ENCODE results near the gene STRADB. TPM values are rescaled to one million over a fixed set of nuclear protein-coding genes. Genes with fewer than 3 reads are reported as not detected.

The STRADB gene
- polyA plus RNA-seq, 1 donor from 2014 or later: 74.8 TPM

GRCh38 chr2:201402651-201403562, 48.6 kb upstream of the STRADB start:
- Histone ChIP-seq H3K27me3 (ENCODE audit: insufficient read depth, low read depth, low read length) (no peaks in the 10 kb centered on the region), H3K9ac (ENCODE audit: low read length) (no peak overlapping the region), H3K9me3 (ENCODE audit: low read length) (no peaks in the 10 kb centered on the region), H3K4me3 (ENCODE audit: low read length) (no peak overlapping the region), H2AFZ (ENCODE audit: low read depth, low read length) (no peak overlapping the region), H3K36me3 (ENCODE audit: insufficient read depth, low read length) (peaks cover 3% of the 10 kb centered on the region), H3K9me2 (ENCODE audit: insufficient read depth, low read length) (no peaks in the 10 kb centered on the region), H3K4me2 (ENCODE audit: low read length) (no peak overlapping the region), H3F3A (ENCODE audit: insufficient read depth, low read length, poor library complexity, severe bottlenecking) (no peaks in the 10 kb centered on the region), H3K27ac (ENCODE audit: low read length) (no peak overlapping the region), H4K20me1 (ENCODE audit: insufficient read depth) (no peaks in the 10 kb centered on the region), H3K79me2 (replicated peaks; ENCODE audit: insufficient read depth, low read length) (no peaks in the 10 kb centered on the region)
- TF ChIP-seq EP300 (conservative IDR thresholded peaks at IDR 0.05; ENCODE audit: poor library complexity, severe bottlenecking) (no peak), SMC3 (conservative IDR thresholded peaks at IDR 0.05; ENCODE audit: poor library complexity) (no peak), POLR2AphosphoS5 (IDR thresholded peaks at IDR 0.05) (no peak), EZH2 (IDR thresholded peaks at IDR 0.05; ENCODE audit: borderline replicate concordance, insufficient read depth, low read length, poor library complexity, severe bottlenecking) (no peak), CTCF (IDR thresholded peaks at IDR 0.05; ENCODE audit: poor library complexity, severe bottlenecking) (no peak), MXI1 (conservative IDR thresholded peaks at IDR 0.05; ENCODE audit: poor library complexity, severe bottlenecking) (no peak), RAD21 (conservative IDR thresholded peaks at IDR 0.05) (no peak), REST (IDR thresholded peaks at IDR 0.05; ENCODE audit: borderline replicate concordance) (no peak), TAF1 (IDR thresholded peaks at IDR 0.05; ENCODE audit: low read depth) (no peak)

- Histone ChIP-seq H3K9me3 (ENCODE audit: low read length) (no peaks in the 10 kb centered on the region), H3K27ac (ENCODE audit: low read length) (no peak overlapping the region), H3K79me2 (replicated peaks; ENCODE audit: insufficient read depth, low read length) (no peaks in the 10 kb centered on the region), H4K20me1 (ENCODE audit: insufficient read depth) (no peaks in the 10 kb centered on the region), H3K27me3 (ENCODE audit: insufficient read depth, low read depth, low read length) (no peaks in the 10 kb centered on the region), H2AFZ (ENCODE audit: low read depth, low read length) (no peak overlapping the region), H3K4me2 (ENCODE audit: low read length) (no peak overlapping the region), H3K9me2 (ENCODE audit: insufficient read depth, low read length) (no peaks in the 10 kb centered on the region), H3K9ac (ENCODE audit: low read length) (no peak overlapping the region), H3F3A (ENCODE audit: insufficient read depth, low read length, poor library complexity, severe bottlenecking) (no peaks in the 10 kb centered on the region), H3K4me3 (ENCODE audit: low read length) (no peak overlapping the region), H3K36me3 (ENCODE audit: insufficient read depth, low read length) (peaks cover 3% of the 10 kb centered on the region)
- TF ChIP-seq MXI1 (conservative IDR thresholded peaks at IDR 0.05; ENCODE audit: poor library complexity, severe bottlenecking) (no peak), SMC3 (conservative IDR thresholded peaks at IDR 0.05; ENCODE audit: poor library complexity) (no peak), TAF1 (IDR thresholded peaks at IDR 0.05; ENCODE audit: low read depth) (no peak), RAD21 (conservative IDR thresholded peaks at IDR 0.05) (no peak), EP300 (conservative IDR thresholded peaks at IDR 0.05; ENCODE audit: poor library complexity, severe bottlenecking) (no peak), EZH2 (IDR thresholded peaks at IDR 0.05; ENCODE audit: borderline replicate concordance, insufficient read depth, low read length, poor library complexity, severe bottlenecking) (no peak), REST (IDR thresholded peaks at IDR 0.05; ENCODE audit: borderline replicate concordance) (no peak), POLR2AphosphoS5 (IDR thresholded peaks at IDR 0.05) (no peak), CTCF (IDR thresholded peaks at IDR 0.05; ENCODE audit: poor library complexity, severe bottlenecking) (no peak)
Measured at GRCh38 chr2:201403880-201404279, 47.7 kb upstream of the STRADB start.

All from neural cell (in vitro differentiated cells).